Prostate gland (tissue), 2 donors: ENCODE measurements around the gene AMY2A. TPM values are rescaled to one million over a fixed set of nuclear protein-coding genes. Genes with fewer than 3 reads are reported as not detected.

Experiments used
- small RNA-seq, 2 donors: library from RNA; depleted of rRNA; stranded (forward); fragments of <200 nt; gene quantifications; one replicate each; pipeline ENCODE3, GENCODE V24; 2016
- total RNA-seq, 2 donors: library from RNA; depleted of rRNA; stranded (reverse); fragments of >200 nt; gene quantifications; one replicate each; pipeline ENCODE4 v1.1.0, GENCODE V29; 2016

AMY2A gene
- total RNA-seq, 2 donors from 2014 or later, result not detected

Small RNAs within 50 kb of the gene (small RNA-seq; reads per million reads assigned to genes)
- gene AC105272.1, result 0 reads per million in 2 donors

Other genes starting within 250 kb of the AMY2A start
- gene RNPC3, start 91.7 kb upstream of the AMY2A start, total RNA-seq, result 10 to 100 TPM; 14.4 to 27.1 TPM
- gene AMY2B, start 45.8 kb upstream of the AMY2A start, total RNA-seq, result 10 to 100 TPM; 14.8 to 18.1 TPM
- gene AMY1A, start 38.3 kb downstream of the AMY2A start, total RNA-seq, result 1 to 10 TPM in 1 of 2 donors, not detected in 1; 1.9 TPM
- 1 to 10 TPM in 1 of 2 donors, not detected in 1; 1.9 TPM for gene AMY1B, start 78.8 kb downstream of the AMY2A start, total RNA-seq
- gene AMY1C, start 132.5 kb downstream of the AMY2A start, total RNA-seq, result not detected